ENCODE data around the gene CTDSP1.

Gene CTDSP1

GRCh38 chr2:218418321-218418716 lies 18.7 kb downstream of the CTDSP1 start:
- H3K4me3 ChIP-seq (replicated peaks; ENCODE audit: low read depth, low read length) = no peak overlapping the region
- no peak for TF ChIP-seq CTCF (IDR thresholded peaks at IDR 0.05; ENCODE audit: low read depth, low read length, missing control alignments)
- DNase-seq (ENCODE audit: extremely low read depth, low read depth) = no peak

- DNase-seq (ENCODE audit: extremely low read depth, low read depth) = no peak
- no peak within 1 kb of the TSS for H3K4me3 ChIP-seq (replicated peaks; ENCODE audit: low read depth, low read length)
- TF ChIP-seq CTCF (IDR thresholded peaks at IDR 0.05; ENCODE audit: low read depth, low read length, missing control alignments) = no peak
Measured at GRCh38 chr2:218418717-218419458, 19.2 kb downstream of the CTDSP1 start, which contains the start of gene VIL1. VIL1 (plus strand) TSS chr2:218419123; CDS start chr2:218423779, 4,656 bp downstream.

- no peak overlapping the region for H3K4me3 ChIP-seq (replicated peaks; ENCODE audit: low read depth, low read length)
- no peak for DNase-seq (ENCODE audit: extremely low read depth, low read depth)
- TF ChIP-seq CTCF (IDR thresholded peaks at IDR 0.05; ENCODE audit: low read depth, low read length, missing control alignments) = no peak
Measured at GRCh38 chr2:218419630-218420216, 20.1 kb downstream of the CTDSP1 start.

GRCh38 chr2:218421027-218421426 lies 21.4 kb downstream of the CTDSP1 start:
- H3K4me3 ChIP-seq (replicated peaks; ENCODE audit: low read depth, low read length) = no peak overlapping the region
- TF ChIP-seq CTCF (IDR thresholded peaks at IDR 0.05; ENCODE audit: low read depth, low read length, missing control alignments) = no peak
- DNase-seq (ENCODE audit: extremely low read depth, low read depth) = no peak

GRCh38 chr2:218422403-218423086 lies 22.9 kb downstream of the CTDSP1 start:
- DNase-seq (ENCODE audit: extremely low read depth, low read depth) = no peak
- H3K4me3 ChIP-seq (replicated peaks; ENCODE audit: low read depth, low read length) = no peak overlapping the region
- TF ChIP-seq CTCF (IDR thresholded peaks at IDR 0.05; ENCODE audit: low read depth, low read length, missing control alignments) = no peak

- no peak overlapping the region for H3K4me3 ChIP-seq (replicated peaks; ENCODE audit: low read depth, low read length)
- no peak for TF ChIP-seq CTCF (IDR thresholded peaks at IDR 0.05; ENCODE audit: low read depth, low read length, missing control alignments)
- no peak for DNase-seq (ENCODE audit: extremely low read depth, low read depth)
Measured at GRCh38 chr2:218423584-218423983, 23.9 kb downstream of the CTDSP1 start.

Data from HFF-Myc (cell line).